ENCODE measurements around the gene UBAC1.

Gene UBAC1

GRCh38 chr9:135975834-135976233 lies 14.7 kb upstream of the UBAC1 start:
- Histone ChIP-seq H3K27me3 (ENCODE audit: insufficient read depth, low read length, poor library complexity, severe bottlenecking) (no peaks in the 10 kb centered on the region), H3K4me3 (ENCODE audit: low read length, poor library complexity, severe bottlenecking) (peak overlapping the region; percentile 76), H3K9ac (ENCODE audit: low read depth, low read length, poor library complexity, severe bottlenecking) (peak overlapping the region; percentile 80), H3K9me2 (replicated peaks; ENCODE audit: low read depth, low read length) (no peaks in the 10 kb centered on the region), H3K4me2 (ENCODE audit: low read depth, low read length, poor library complexity, severe bottlenecking) (peak overlapping the region; percentile 80), H2AFZ (ENCODE audit: low read length) (no peak overlapping the region), H3K9me3 (ENCODE audit: insufficient read depth, low read depth, low read length) (no peaks in the 10 kb centered on the region), H4K20me1 (ENCODE audit: insufficient read depth, low read length, poor library complexity, severe bottlenecking) (no peaks in the 10 kb centered on the region), H3K79me2 (ENCODE audit: insufficient read depth, low read length) (peaks cover 15% of the 10 kb centered on the region), H3K4me1 (ENCODE audit: insufficient read depth, low read length, poor library complexity, severe bottlenecking) (peaks cover 49% of the 10 kb centered on the region), H3F3A (ENCODE audit: low read depth) (peaks cover 8% of the 10 kb centered on the region), H3K36me3 (ENCODE audit: insufficient read depth, low read length) (no peaks in the 10 kb centered on the region)
- TF ChIP-seq CTCF (conservative IDR thresholded peaks at IDR 0.05; ENCODE audit: low read length) = no peak
- TF ChIP-seq EZH2phosphoT487 (IDR thresholded peaks at IDR 0.05; ENCODE audit: borderline replicate concordance) = no peak

GRCh38 chr9:135974220-135974573 lies 13.0 kb upstream of the UBAC1 start:
- Histone ChIP-seq H3K4me3 (ENCODE audit: low read length, poor library complexity, severe bottlenecking) (no peak overlapping the region), H3K4me1 (ENCODE audit: insufficient read depth, low read length, poor library complexity, severe bottlenecking) (peaks cover 34% of the 10 kb centered on the region), H2AFZ (ENCODE audit: low read length) (no peak overlapping the region), H3K79me2 (ENCODE audit: insufficient read depth, low read length) (peaks cover 9% of the 10 kb centered on the region), H3K9ac (ENCODE audit: low read depth, low read length, poor library complexity, severe bottlenecking) (no peak overlapping the region), H3K4me2 (ENCODE audit: low read depth, low read length, poor library complexity, severe bottlenecking) (no peak overlapping the region), H3K9me2 (replicated peaks; ENCODE audit: low read depth, low read length) (no peaks in the 10 kb centered on the region), H3F3A (ENCODE audit: low read depth) (peaks cover 6% of the 10 kb centered on the region), H3K27me3 (ENCODE audit: insufficient read depth, low read length, poor library complexity, severe bottlenecking) (no peaks in the 10 kb centered on the region), H3K36me3 (ENCODE audit: insufficient read depth, low read length) (no peaks in the 10 kb centered on the region), H4K20me1 (ENCODE audit: insufficient read depth, low read length, poor library complexity, severe bottlenecking) (no peaks in the 10 kb centered on the region), H3K9me3 (ENCODE audit: insufficient read depth, low read depth, low read length) (no peaks in the 10 kb centered on the region)
- TF ChIP-seq CTCF (conservative IDR thresholded peaks at IDR 0.05; ENCODE audit: low read length) (peak; percentile 57), EZH2phosphoT487 (IDR thresholded peaks at IDR 0.05; ENCODE audit: borderline replicate concordance) (no peak)

DNA sequence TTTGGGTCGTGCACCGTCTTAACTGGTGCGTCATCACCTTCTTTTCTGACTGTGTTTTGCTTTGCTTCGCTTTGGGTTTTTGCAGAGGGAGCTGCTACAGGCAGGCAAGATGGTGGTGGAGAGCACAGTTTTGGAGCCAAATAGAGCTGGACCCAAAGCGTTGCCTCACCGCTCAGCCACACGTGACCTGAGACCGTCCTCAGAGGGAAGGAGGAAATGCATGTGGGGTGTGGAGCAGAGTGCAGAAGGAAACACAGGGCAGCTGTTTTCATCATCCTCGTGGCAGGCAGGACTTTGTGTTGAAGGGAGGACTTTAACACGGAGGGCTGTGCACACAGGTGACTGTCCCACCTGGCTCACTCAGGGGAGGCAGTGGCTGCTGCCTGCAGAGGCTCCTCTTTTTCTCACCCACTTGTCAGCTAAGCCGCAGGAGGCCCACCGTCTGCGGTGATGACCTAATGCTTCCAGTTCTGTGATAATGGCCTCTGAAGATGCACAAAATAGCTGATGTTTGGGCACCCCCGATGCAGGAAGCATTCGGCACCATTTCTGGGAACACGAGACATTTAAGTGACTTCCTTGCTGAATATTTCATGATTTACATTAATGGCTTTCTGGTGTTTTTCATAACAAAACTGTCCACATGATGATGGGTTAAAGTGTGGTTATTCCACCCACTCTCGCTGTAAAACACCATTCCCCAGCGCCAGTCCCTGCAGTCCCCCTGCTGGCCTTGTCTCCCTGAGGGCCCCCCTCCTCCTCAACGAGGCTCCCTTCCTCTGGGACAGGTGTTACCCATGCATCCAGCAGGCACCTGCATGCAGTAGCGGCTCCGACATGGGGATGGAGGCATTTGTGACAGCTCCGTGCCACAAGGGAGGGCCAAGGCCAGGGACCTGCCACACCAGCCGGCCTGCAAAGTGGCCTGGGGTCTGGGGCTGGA lies 12.4 kb upstream of the UBAC1 start:
- H3K4me2 ChIP-seq (ENCODE audit: low read depth, low read length, poor library complexity, severe bottlenecking) = no peak overlapping the region
- no peaks in the 10 kb centered on the region for H3K9me2 ChIP-seq (replicated peaks; ENCODE audit: low read depth, low read length)
- H3K4me3 ChIP-seq (ENCODE audit: low read length, poor library complexity, severe bottlenecking) = no peak overlapping the region
- no peaks in the 10 kb centered on the region for H3K36me3 ChIP-seq (ENCODE audit: insufficient read depth, low read length)
- no peaks in the 10 kb centered on the region for H3K9me3 ChIP-seq (ENCODE audit: insufficient read depth, low read depth, low read length)
- no peak overlapping the region for H3K9ac ChIP-seq (ENCODE audit: low read depth, low read length, poor library complexity, severe bottlenecking)
- TF ChIP-seq EZH2phosphoT487 (IDR thresholded peaks at IDR 0.05; ENCODE audit: borderline replicate concordance) = no peak
- TF ChIP-seq CTCF (conservative IDR thresholded peaks at IDR 0.05; ENCODE audit: low read length) = no peak
- peaks cover 1% of the 10 kb centered on the region for H3F3A ChIP-seq (ENCODE audit: low read depth)
- H3K4me1 ChIP-seq (ENCODE audit: insufficient read depth, low read length, poor library complexity, severe bottlenecking) = peaks cover 30% of the 10 kb centered on the region
- no peaks in the 10 kb centered on the region for H4K20me1 ChIP-seq (ENCODE audit: insufficient read depth, low read length, poor library complexity, severe bottlenecking)
- no peak overlapping the region for H2AFZ ChIP-seq (ENCODE audit: low read length)
- H3K27me3 ChIP-seq (ENCODE audit: insufficient read depth, low read length, poor library complexity, severe bottlenecking) = no peaks in the 10 kb centered on the region
- peaks cover 9% of the 10 kb centered on the region for H3K79me2 ChIP-seq (ENCODE audit: insufficient read depth, low read length)

Measured in Loucy (cell line).